NCI-H510A (cell line): ENCODE measurements around the gene P2RY11.

Experiments used
- DNase-seq: peaks from one replicate; lab custom pipeline; 2025; lab: John Stamatoyannopoulos, UW

P2RY11 gene

GRCh38 chr19:10093295-10094186 is 18.0 kb upstream of the P2RY11 start:
- DNase-seq, result no peak

- DNase-seq, result no peak
Observed at GRCh38 chr19:10095622-10095947, 15.9 kb upstream of the P2RY11 start.

- DNase-seq, result peak; percentile 80
Observed at GRCh38 chr19:10095948-10096614, 15.4 kb upstream of the P2RY11 start.

GRCh38 chr19:10096615-10096963 is 14.9 kb upstream of the P2RY11 start:
- DNase-seq, result no peak

- no peak for DNase-seq
Observed at GRCh38 chr19:10100163-10100785, 11.2 kb upstream of the P2RY11 start.

DNA sequence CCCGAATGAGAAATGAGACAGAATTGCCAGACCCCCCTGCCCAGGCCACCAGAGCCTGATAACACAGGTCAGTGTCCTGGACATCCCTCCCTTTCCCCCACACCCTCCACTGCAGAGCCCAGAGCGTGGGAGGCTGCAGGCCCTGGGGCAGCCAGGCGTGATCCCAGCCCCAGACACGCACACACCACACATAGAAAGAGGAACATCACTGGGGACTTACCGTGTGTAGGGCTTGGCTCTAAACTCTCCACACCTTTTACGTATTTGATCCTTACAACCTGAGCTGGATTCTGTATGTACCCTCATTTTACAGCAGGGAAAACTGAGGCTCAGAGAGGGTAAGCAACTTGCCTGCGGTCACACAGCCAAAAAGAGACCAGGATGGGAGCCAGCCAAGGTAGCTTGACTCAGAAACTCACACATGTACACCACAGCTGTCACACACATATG is 8.7 kb upstream of the P2RY11 start:
- no peak for DNase-seq

DNA sequence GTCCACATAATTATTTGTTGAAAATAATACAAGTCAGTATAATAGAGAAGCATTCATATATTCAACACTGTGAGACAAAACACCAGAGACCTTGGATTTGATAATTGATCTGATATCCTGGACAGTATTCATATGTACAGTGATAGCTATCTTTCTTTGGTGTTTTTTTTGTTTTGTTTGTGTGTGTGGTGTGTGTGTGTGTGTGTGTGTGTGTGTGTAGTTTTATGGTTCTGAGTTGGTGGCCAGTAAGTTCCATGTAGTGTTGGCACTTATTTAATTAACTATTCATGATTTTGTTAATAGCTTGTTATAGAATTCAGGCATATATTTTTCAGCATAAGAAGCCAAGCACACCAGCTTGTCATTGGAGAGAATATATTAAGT is 7.4 kb upstream of the P2RY11 start:
- DNase-seq, result no peak

GRCh38 chr19:10104665-10105508 is 6.6 kb upstream of the P2RY11 start:
- no peak for DNase-seq

- no peak for DNase-seq
Observed at GRCh38 chr19:10105509-10106099, 5.9 kb upstream of the P2RY11 start.

DNA sequence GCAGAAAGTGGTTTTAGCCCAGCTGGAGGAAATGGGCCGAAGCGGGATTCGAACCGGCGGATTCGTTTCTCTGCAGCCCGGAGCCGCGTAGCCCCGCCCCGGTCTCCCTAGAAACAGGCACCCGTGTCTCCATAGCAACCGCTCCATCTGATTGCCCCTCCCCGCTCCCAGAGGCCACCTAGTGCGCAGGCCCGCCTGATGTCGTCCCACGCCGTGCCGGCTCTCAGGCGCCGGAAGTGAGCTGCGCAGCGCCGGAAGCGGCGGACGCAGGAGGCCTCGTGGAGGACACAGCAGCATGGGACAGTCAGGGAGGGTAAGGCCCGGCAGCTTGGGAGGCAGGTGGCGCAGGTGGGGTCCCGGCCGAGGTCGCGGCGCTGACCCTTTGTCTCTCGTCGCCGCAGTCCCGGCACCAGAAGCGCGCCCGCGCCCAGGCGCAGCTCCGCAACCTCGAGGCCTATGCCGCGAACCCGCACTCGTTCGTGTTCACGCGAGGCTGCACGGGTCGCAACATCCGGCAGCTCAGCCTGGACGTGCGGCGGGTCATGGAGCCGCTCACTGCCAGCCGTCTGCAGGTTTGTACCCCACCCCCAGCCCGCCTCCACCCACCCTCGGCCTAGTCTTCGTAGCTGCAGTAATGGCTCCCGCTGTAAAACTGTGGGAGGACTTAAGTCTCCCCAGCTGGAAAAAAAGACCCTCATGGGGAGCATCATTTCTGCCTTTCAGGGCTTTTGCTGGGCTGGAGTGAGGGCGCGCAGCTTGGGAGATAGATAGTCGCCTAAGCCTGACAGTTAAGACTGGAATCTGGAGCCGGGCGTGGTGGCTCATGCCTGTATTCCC is 5.2 kb upstream of the P2RY11 start, which contains the start of gene PPAN:
Gene PPAN (plus strand): TSS at position 263 of the 837 bp plus-strand sequence. CDS start 33 bp downstream, at position 296.
- peak; percentile 97 for DNase-seq

- DNase-seq, result no peak
Observed at GRCh38 chr19:10107254-10107653, 4.2 kb upstream of the P2RY11 start.

GRCh38 chr19:10107817-10108367 is 3.6 kb upstream of the P2RY11 start:
- DNase-seq, result no peak

- DNase-seq, result no peak
Observed at GRCh38 chr19:10109528-10109927, 2.0 kb upstream of the P2RY11 start.

DNA sequence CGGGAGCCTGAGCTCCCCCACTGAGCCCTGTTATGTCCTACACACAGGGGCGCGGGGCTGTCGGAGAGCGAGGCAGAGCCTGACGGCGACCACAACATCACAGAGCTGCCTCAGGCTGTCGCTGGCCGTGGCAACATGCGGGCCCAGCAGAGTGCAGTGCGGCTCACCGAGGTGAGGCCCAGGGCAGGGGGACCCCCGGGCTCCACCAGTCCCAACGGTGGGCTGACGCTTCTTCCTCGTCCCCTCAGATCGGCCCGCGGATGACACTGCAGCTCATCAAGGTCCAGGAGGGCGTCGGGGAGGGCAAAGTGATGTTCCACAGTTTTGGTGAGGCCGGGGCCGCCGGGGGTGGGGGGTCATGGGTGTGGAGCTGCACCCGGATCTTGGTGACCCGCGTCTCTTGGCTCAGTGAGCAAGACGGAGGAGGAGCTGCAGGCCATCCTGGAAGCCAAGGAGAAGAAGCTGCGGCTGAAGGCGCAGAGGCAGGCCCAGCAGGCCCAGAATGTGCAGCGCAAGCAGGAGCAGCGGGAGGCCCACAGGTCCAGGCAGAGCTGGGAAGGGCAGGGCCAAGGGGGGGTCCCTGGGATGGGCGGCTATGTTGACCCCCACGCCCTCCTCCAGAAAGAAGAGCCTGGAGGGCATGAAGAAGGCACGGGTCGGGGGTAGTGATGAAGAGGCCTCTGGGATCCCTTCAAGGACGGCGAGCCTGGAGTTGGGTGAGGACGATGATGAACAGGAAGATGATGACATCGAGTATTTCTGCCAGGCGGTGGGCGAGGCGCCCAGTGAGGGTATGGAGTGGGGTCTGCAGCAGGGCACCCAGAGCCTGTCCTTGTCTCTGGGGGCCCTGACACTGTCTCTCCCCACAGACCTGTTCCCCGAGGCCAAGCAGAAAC is 1.2 kb upstream of the P2RY11 start:
- DNase-seq, result no peak

DNA sequence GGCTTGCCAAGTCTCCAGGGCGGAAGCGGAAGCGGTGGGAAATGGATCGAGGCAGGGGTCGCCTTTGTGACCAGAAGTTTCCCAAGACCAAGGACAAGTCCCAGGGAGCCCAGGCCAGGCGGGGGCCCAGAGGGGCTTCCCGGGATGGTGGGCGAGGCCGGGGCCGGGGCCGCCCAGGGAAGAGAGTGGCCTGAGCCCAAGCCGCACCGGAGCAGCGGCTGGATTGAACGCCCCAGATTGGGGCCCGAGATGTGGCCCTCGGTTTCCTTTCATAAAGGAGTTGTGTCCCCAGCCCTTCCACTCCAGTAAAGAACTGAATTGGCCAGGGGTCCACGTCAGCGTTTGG is 548 bp upstream of the P2RY11 start:
- DNase-seq, result no peak

DNA sequence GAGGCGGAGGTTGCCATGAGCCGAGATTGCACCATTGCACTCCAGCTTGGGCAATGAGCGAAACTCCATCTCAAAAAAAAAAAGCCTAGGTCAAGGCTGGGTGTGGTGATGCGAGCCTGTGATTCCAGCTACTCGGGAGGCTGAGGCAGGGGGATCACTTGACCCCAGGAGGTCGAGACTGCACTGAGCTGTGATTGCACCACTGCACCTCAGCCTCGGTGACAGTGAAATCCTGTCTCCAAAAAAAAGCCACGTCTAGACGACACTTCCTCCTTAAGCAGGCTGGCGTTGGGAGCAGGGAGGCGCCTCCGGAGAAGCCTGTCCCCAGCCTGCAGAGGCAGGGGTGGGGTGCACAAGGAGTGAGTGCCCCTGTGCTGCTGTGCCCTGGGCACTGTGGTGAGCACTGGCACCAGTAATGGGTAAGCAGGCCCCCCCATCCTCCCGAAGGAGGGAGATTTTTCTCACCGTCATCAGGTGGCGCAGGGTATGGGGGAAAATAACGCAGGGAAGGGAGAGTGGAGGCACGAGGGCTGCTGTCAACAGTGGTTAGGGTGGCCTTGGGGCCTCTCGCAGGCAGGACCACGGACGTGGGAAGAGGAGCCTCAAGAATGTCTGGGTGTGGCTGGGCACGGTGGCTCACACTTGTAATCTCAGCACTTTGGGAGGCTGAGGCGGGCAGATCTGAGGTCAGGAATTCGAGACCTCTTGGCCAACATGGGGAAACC is 706 bp downstream of the P2RY11 start:
- DNase-seq, result no peak

DNA sequence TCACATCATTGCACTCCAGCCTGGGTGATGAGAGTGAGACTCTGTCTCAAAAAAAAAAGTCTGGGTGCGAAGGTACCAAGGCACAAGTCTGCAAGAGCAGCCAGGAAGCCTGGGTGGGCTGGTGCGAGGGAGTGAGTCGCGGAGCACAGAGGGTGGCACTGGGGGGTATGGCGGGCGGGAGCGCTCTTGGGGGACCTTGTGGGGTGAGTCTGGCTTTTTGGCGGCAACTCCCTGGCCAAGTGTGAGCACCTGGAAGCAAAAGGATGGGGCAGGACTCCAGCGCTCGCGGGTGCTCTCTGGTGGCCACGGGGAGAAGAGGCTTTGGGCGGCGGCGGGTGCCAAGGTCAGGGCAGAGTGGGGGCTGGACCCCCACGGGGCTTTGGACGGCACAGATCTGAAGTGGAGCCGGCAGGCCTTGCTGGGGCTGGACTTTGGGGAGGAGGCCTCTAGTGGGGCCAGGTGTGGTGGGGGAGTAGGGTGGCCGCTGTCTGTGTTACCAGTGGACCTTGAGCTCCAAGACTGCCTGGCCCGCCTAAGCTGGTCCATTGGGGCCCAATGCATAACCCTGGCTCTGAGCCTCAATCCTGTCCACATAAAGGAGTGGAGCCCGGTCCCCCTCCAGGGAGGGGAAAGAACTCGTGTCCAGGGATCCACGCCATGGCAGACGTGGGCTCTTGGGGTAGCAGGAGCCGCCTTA is 1.6 kb downstream of the P2RY11 start:
- DNase-seq, result no peak

GRCh38 chr19:10113592-10113963 is 2.1 kb downstream of the P2RY11 start:
- DNase-seq, result no peak
